SK-N-MC (cell line): ENCODE data around the gene SLC26A3.

ENCODE experiments used
- EZH2 ChIP-seq: fragments of 200-600 bp; sonication (generic); IDR thresholded peaks from one replicate; pipeline ENCODE4 v1.6.1; 2017; ENCODE audit warnings: antibody characterized with exemption
- POLR2AphosphoS5 ChIP-seq: IDR thresholded peaks from 2 replicates; pipeline ENCODE4 v1.6.1; 2012; ENCODE audit warnings: mild to moderate bottlenecking, low read depth, low read length, borderline replicate concordance

- TF ChIP-seq POLR2AphosphoS5, result no peak
- no peak for TF ChIP-seq EZH2
Measured at GRCh38 chr7:107777702-107778101, 25.3 kb downstream of the SLC26A3 start.
